ENCODE data around the gene RALGAPA2.

The RALGAPA2 gene

DNA sequence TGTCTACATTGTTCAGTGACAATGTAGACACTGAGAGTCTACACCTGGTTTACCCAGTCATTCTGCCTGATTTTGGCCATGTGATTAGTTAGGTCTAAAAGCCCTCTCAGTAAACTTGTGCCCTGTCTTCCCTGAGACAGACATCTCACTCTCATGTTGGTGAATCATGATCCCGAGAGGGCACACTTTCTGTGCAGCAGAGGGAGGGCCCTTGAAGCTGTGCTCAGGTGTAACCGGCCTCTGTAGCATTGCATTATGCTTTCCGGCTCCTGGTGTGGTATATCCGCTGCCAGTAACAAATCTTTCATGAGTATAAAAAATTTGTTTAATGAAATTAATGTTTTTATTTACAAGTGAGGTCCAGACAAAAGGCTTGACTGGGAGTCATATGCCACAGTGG, 85.0 kb downstream of the RALGAPA2 start:
- no peak for DNase-seq

DNA sequence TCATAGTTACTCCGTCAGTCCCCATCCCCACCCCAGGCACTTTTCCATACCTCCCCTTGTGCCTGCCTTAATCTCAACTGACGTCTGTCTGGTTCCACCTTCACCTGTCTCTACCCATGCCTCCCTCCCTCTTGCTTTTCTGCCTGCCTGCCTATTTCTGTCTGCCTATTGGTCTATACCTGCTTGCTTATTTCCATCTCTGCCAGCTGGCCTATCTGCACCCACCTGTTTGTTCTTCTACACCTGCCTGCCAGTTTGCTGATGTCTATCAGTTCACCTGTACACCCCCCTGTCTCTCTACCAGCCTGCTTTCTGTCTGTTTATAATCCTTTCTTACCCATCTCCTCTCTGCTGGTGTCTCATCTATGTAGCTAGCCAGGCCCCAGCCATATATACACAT, 87.5 kb downstream of the RALGAPA2 start:
- no peak for DNase-seq

DNA sequence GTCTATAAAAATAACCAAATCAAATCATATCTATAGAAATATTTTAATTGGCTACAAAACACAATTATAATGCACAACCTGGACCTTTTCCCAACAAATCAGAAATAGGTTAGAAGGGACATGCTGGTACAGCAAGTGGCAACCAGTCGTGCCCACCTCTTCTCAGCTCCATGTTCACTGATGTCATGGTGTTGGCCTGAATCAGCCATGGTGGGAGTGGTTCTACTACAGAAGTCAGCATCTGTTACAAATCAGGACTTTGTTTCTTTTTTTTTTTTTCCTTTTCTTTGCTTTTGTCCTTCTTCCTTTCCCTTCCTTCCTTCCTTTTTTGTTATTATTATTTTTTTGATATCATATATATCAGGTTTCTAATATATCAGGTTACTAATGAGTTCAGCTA, 91.2 kb downstream of the RALGAPA2 start:
- no peak for DNase-seq

DNA sequence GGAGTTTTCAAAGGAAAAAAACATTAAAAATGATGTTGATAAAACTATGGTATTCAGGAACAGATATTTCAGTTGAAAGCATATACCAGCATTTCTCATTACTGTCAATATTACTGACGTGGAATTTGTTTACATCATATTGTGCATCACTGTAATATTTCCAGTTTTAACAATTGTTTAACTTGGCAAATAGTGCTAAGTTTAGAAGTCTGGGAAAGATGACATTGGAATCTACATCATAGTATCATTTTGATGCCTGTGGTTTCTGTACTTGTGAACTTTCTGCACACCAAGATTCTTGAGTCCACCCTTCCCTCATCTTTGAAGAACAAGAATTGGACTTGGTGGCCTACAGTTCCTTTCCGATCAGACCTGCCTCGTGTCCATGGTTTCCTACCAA, 98.1 kb downstream of the RALGAPA2 start:
- no peak for DNase-seq

DNA sequence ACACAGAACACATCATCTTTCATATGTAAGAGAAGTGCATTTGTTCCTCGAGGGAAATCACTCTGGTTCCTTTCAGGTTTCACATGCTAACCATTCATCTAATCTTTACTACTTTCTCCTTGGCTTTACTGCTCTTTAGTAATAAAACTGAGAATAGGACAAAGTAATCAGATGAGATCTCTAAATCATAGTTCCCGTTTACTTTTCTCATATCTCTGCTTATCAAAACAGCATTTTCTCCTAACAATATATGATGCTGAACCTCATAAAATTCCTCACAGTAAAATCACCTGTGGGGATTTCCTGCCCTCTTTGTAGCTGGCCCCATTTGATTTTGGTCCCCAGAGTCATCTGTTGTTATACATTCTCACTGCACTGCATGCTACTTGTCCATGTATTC, 100.2 kb downstream of the RALGAPA2 start:
- DNase-seq = no peak

DNA sequence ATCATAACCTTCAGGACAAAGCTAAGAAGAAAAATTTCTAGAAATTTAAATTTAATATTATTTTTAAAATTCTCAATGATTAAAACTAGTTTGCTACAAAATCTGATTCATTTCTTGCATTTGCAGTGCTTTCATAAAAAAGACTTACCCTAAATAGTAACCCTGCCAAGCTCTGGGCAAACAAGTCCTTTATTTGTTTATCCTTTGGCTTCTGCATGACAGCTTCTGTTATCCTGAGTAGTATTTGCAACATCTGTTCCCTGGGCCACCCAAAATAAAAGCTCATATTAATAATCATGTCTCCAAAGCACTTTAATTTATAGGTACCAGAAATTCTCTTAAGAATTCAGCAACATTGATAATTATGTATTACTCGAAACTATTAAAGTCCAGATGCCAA, 101.3 kb downstream of the RALGAPA2 start:
- no peak for DNase-seq

DNA sequence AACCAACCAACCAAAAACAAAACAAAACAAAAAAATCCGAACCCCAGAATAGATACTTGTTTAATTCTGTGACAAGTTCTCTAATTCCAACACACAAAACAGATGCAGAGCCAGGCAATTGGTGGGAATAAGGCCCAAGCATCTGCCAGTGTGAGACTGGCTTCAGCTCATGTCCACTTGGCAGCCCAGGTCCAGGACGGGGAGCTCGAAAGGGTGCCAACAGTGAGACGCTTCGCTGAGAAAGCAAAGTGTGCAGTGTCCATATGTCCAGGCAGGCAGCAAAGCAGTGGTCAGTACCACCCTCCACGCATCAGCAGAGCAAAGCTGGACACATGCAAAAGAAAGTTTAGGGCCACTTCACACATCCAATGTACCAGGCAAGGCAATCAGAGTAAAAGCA, 102.9 kb downstream of the RALGAPA2 start:
- DNase-seq = no peak

DNA sequence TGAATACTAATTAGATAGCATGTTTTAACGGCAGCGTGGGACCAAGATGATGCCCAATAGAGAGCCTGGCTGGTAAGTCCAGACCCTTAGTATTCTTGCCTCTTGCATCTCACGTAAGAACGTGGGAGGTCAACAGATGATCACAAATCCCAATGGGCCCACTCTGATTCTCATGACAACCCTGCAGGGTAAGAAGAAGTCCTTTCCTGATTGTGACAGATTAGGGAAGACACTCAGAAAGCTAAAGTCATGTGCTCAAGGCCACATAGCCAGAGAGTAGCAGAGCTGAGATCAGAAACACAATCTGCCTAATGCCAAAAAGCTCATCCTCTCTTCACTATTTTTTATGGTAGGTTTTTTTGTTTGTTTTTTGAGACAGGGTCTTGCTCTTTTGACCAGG, 103.8 kb downstream of the RALGAPA2 start:
- DNase-seq = no peak

DNA sequence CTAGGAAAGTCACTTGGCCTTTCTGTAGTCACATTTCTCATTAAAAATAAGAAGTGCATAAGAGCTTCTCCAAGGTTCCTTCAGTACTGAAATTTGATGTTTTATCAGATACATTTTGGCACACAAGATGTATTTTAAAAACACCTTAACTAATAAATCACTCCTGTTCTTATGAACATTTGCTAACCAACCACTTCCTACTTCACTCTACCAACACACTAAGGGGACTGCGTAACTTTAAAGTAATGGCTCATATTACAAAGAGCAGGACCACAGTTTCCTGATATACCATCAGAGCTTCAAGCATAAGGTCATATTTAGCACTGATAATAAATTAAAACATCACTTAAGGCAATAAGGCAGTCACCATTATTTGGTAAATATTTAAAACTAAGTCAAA, 104.4 kb downstream of the RALGAPA2 start:
- DNase-seq = no peak

DNA sequence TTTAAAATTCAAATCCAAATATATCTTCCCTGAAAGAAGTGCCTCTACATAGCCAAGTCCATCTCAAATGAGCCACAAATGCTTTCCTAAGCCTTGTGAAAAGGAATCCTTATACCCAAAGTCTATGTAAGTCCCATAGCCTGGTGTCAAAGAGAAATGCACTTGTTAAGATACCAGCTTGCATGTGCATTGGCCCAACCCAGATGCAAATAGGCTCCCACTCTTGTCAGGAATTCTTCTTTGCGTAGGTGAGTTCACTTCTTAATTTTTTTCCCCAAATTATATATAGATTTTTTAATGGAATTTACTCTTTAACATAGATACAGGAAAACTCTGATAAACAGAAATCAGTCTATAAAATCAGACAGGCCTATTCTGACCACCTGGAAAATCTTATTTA, 105.6 kb downstream of the RALGAPA2 start:
- no peak for DNase-seq

DNA sequence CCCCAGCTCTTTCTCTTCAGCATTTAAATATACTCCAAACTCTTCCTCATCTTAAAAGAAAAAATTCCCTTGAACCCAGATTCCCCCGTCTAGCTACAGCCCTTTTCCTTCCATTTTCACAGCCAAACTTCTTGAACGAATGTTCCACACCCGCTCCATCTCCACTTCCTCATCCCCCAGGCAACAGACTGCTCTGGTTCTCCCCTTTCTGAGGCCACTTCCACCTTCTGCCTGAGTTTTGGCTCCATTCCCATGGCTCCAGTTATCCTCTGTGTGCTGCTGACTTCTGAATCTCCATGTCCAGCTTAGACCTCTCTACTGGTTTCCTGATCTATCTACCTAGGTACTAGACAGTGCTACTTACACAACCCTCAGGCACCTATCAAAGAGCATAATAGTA, 106.4 kb downstream of the RALGAPA2 start:
- no peak for DNase-seq

DNA sequence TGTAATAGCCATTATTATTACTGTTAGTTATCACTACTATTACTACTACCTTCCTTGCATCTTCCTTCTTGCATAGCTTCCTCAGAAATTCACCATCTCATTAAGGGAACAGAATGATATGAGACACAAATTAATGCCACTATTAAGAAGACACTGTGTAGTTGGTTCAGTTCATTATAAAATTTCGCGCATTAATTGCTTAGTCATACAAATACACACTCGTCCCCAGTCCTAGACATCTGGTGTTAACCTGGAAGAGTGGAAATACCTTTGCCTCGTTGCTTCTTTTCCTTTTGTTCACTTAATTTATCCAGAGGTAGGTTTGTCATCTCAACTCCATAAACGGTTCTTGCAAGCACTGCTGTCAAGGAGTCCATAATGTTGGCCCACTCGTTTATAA, 107.5 kb downstream of the RALGAPA2 start:
- DNase-seq = no peak

DNA sequence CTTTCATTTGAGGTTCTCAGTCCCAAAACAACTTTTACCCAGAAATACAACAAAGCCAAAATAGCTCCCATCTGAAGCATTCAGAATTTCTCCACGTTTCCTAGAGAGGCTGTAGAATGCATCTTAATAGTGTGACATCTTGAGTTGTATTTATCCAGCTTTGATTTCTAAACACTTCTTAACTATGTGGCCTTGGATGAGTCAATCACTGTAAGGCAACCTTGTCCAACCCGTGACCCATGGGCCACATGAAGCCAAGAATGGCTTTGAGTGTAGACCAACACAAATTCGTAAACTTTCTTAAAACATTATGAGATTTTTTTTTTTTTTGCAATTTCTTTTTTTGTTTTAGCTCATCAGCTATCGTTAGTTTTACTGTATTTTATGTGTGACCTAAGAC, 108.1 kb downstream of the RALGAPA2 start:
- no peak for DNase-seq

DNA sequence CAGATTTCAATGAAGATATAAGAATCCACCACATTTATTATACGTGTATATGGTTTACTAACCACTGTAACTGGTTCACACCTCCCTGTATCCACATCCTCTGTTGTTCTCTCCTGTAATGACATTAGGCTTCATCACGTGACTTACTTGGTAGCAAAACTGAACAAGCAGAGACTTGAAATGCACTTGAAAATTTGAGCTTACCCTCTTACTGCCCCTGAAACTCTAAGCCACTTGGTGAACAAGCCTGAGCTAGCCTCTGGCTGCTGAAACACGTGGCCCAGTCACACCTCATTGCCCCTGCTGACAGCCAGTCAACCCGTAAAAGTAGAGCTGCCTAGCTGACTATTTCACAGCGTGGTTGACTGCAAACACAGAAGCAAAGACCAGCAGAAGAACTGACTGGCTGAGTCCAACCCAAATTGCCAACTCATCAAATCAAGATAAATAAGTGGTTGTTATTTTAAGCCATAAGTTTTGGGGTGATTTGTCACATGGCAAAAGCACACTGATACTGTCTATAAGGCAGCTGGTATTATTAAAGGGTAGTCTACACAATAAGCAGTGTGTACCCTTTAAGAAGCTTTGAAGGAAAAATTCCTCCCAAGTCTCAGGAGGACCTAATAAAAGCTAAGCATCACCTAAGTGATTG, 109.0 kb downstream of the RALGAPA2 start:
- no peak for DNase-seq

DNA sequence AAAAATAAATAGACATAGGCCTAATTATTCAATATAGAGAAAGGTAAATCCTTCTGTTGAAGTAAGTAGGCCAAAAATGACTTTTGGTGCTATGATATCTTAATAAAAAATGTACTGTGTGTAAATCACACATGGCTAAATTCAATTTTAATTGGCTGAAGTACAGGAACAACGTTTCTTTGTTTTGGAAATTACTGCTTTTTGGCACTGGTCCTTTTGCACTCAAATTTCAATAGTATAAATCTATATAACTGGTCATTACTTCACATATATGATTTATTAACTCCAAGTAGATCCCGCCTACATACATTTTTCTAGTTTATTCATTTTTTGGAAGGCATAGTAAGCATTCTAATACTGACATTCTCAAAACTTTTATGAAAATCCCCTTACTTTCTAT, 114.5 kb downstream of the RALGAPA2 start:
- no peak for DNase-seq

DNA sequence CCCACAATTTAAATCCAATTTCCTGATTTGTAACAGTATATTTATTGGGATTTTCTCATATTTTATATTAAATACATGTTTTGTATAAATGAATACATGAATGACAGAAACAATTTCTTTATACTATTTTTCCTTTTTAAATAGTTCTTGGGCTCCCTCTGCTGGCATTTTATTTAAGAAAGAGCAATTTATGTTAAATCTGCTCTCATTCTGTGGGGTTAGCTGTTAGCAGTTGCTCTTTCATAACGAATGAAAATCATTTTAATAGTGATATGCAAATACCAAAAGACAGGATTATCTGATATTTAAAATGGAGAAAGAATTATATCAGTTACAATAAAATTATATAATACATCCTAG, 118.3 kb downstream of the RALGAPA2 start:
- DNase-seq = peak; percentile 46

DNA sequence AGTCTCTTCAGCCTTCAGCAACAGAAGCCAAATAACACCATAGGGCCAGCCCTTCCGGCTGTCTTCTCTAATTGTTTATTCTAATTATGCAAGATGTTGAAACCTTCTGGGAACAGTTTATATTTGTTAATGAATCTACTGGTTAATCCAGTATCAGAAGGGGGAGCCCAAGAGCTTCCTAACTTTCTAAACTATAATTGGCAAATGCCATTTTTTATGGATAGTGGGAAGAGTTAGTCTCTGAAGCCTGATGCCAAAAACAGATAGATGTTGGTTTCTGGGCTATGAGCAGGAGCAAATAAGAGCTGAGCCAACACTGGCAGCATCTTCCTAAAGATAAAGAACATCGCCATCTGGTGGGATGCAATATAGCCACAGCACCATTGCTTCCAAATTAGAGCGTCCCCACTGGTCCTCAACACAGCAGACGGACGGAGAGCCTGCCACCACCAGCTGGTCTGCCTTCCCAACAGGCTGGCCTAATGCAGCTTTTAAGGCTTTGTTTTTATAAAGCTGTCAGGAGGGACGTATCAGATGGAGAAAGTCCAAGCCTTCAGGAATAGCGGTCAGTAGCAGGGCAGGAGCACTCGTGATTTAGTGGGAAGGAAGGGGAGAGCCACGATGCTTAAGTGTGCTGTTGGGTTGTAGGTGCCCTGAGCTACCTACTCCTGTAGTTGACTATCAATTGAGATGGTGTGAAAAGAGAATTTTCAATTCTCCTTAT, 118.8 kb downstream of the RALGAPA2 start:
- peak; percentile 56 for DNase-seq

DNA sequence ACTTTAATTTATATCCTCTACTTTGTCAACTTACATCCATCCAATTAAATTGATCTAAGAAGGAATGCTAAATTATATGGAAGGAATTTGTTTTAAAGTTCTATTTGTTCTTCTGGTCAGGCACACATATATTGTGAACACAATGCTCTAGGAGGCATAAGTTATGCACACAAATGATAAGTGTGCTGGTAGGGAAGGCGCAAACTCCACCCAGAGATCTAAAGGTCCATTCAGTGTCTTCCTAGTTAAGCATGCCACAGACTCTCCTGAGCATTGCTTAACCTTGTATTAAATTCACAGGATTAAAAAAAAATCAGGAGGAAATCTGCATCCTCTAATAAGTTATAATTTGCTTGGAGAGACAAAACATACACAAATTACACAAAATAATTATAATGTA, 127.3 kb downstream of the RALGAPA2 start:
- no peak for DNase-seq

DNA sequence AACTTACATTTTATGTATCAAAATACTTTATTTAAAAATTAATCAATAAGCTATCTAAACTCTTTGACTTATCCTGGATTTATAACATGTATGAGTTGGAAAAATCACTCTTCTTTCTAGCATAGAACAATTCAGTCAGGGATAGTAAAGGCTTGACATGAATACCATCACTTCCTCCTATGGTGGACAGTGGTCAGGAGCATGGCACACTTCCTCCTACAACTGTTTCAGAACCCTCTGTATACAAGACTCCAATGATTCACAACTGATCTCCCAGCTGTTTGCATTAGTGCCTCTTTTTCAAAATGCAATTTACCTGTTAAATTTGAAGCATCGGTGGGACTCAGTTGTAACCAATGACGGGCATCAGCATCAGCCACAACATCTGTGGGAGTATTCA, 129.7 kb downstream of the RALGAPA2 start:
- DNase-seq = no peak

DNA sequence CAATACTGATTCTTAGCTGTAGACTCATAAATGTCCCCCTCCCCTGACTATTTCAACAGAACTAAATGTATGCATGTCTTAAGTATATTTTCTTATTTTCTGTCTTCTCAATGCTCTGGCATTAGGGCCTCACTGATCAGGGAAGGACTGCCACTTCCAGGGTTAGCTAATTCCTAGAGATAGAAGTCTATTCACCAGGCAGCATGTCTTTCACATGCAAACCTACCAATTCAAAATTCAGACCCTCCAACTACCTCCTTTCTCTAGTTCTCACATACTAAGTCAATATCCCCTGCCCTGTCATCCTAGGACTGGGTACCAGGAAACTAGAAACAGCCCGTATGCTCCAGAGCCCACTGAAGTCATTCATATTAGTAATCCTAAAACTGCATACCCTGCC, 132.3 kb downstream of the RALGAPA2 start:
- DNase-seq = no peak

DNA sequence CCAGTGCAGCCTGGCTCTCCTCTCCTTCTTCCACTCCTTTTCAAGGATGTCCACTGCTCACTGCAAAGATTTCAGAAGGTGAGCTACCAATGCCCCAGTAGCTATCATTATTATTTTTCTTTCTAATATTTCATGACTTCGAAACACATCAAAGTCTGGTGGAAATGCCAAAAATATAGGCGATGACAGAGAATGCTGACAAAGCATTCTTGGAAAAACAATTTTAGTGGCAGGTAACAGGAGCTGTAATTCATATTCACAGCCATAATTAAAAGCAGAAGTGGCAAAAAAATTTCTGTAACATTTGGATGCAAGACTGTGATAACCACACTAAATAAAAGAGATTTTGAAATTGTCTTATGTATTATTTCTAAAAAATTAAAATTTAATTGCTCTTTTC, 133.6 kb downstream of the RALGAPA2 start:
- no peak for DNase-seq

DNA sequence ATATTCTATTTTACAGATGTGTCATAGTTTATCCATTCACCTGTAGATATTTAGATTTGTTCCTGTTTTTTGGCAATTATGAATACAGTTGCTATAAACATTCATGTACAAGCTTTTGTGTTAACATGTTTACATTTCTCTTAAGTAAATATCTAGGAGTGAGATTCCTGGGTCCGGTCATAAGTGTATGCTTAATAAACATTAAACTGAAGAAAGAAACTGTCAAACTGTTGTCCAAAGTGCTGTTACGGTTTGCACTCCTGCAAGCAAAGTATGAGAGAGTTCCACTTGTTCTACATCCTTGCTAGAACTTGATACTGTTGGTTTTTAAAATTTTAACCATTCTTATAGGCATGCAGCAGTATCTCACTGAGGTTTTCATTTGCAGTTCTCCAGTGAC, 138.6 kb downstream of the RALGAPA2 start:
- DNase-seq = no peak

DNA sequence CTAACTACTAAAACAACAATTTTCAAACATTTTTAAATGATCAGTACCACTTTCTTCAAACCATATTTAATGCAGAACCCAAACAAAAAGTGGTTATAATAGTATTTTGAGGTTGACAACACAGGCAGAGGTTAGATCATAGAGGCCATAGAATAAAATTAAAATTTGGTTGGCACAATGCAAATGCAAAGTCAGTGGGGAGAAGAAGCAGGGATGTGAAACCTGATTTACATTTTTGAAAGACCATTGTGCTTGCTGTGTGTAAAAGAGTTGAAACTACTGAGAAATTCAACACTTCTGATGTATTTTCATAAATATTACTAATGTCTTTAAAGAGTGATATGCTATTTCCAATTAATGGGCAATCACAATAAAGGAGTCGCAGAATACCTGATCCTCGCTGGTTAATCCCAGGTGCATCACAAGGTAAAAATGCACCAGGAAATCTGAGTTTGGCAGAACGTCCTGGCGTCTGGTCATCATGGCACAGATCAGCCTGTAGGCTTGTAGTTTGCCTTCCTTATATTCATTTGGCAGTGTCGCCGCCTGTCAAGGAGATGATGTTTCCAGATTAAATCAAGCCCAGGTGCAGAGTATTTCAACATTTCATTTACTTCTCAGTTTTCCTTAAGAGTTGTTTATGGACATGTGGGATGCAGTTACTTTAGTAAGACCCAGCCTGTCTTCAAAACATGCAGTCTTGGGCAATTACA, 141.2 kb downstream of the RALGAPA2 start:
- no peak for DNase-seq

DNA sequence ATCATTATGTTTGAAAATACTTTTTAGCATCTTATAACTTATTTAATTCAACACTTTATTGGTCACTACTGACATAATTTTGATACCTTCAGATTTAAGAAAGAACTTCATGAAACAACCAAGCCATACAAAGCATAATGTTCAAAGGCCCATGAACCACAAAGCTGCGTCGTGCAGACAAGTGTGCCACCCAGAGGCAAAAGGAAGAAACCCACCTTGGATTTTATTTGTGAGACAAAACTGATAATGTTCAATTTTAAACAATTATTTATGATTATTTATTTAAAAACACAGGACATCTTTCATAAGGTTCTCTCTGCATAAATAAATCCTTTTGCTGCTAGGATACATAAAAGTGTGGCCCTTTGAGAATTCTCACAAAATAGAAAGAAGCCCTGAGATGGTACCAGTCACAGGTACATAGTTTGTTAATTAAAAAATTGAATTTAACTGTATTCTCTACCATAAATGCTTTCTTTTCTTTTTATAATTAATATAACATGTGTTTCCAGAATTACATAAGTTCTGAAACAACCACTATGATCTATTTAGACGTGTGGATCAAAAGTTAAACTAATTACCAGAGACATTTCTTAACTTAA, 143.7 kb downstream of the RALGAPA2 start:
- peak; percentile 60 for DNase-seq

All from hematopoietic multipotent progenitor cell treated with erythropoietin and hydrocortisone succinate and interleukin-3 and kit ligand, for 8 days (in vitro differentiated cells).